K562 (cell line): ENCODE data around the gene RAB5B. TPM values are rescaled to one million over a fixed set of nuclear protein-coding genes. Genes with fewer than 3 reads are reported as not detected.
A peak's percentile ranks its signal among the peaks of the same experiment; 100 is the strongest.

Experiments
- CBFB ChIP-seq: sonication (generic); formaldehyde crosslinking; IDR thresholded peaks from 2 replicates; pipeline ENCODE4 v1.4.0; 2020; ENCODE audit warnings: mild to moderate bottlenecking, missing genetic modification reagents
- CHCHD3 ChIP-seq: fragments of 250-450 bp; sonication (Bioruptor Pico); IDR thresholded peaks from 2 replicates; pipeline ENCODE4 v2.1.2; 2022; ENCODE audit warnings: mild to moderate bottlenecking
- HIVEP1 ChIP-seq: fragments of 250-450 bp; sonication (Bioruptor Pico); IDR thresholded peaks from 2 replicates; pipeline ENCODE4 v1.4.0; 2020; ENCODE audit warnings: mild to moderate bottlenecking
- MECOM ChIP-seq: fragments of 250-450 bp; sonication (Bioruptor Pico); IDR thresholded peaks from 2 replicates; pipeline ENCODE4 v1.8.0; 2022; ENCODE audit warnings: inconsistent platforms
- NFIC ChIP-seq: fragments of 450-650 bp; IDR thresholded peaks from 2 replicates; pipeline ENCODE4 v1.6.1; 2017; ENCODE audit warnings: mild to moderate bottlenecking, inconsistent platforms
- NUFIP1 ChIP-seq: fragments of 450-650 bp; IDR thresholded peaks from 2 replicates; pipeline ENCODE4 v1.6.1; 2018; ENCODE audit not compliant: partially characterized antibody
- RBM22 ChIP-seq: fragments of 200-400 bp; formaldehyde crosslinking; IDR thresholded peaks from 2 replicates; pipeline ENCODE4 v1.6.1; 2018; ENCODE audit warnings: low read length, low read depth; ENCODE audit not compliant: poor library complexity, severe bottlenecking
- SIN3B ChIP-seq: fragments of 450-650 bp; IDR thresholded peaks from 2 replicates; pipeline ENCODE4 v1.6.1; 2017; ENCODE audit warnings: low read depth, mild to moderate bottlenecking, moderate library complexity
- TSC22D4 ChIP-seq: fragments of 450-650 bp; IDR thresholded peaks from 2 replicates; pipeline ENCODE4 v1.6.1; 2016; ENCODE audit warnings: missing genetic modification characterization, missing biosample characterization, control low read depth
- ZNF518B ChIP-seq: fragments of 250-450 bp; sonication (Bioruptor Pico); IDR thresholded peaks from 2 replicates; pipeline ENCODE4 v1.5.0; 2021; ENCODE audit warnings: mild to moderate bottlenecking, moderate library complexity
- polyA plus RNA-seq, 8 experiments: library from polyadenylated mRNA; depleted of rRNA in 4 of 8; stranded (reverse) in 5 of 8; unstranded in 3 of 8; fragments of >200 nt; fragmentation: Nextera tagmentation in 2 of 8; fragmentation: Illumina TruSeq in 1 of 8; extraction: Ambion mirVana in 2 of 8; extraction: Trizol in 1 of 8; gene quantifications; 2 replicates each; pipeline versions ENCODE4 v1.2.1 to v1.2.3, GENCODE V29; 2011 to 2014; ENCODE audit warnings: inconsistent platforms in 1 of 8, missing spikeins in 1 of 8
- total RNA-seq, 7 experiments: library from RNA; depleted of rRNA in 6 of 7; stranded (reverse); fragments of >200 nt in 6 of 7; fragmentation: Illumina TruSeq in 2 of 7; extraction: Trizol in 2 of 7; gene quantifications; 2 replicates each; pipeline versions ENCODE4 v1.2.1 to v1.2.3, GENCODE V29; 2011 to 2021; ENCODE audit warnings: low replicate concordance in 1 of 7
- TF ChIP-seq, protein P1 (sequence below): fragments of 250-450 bp; sonication (Bioruptor Pico); IDR thresholded peaks from 2 replicates; pipeline ENCODE4 v1.9.0; 2021; ENCODE audit warnings: mild to moderate bottlenecking, inconsistent platforms
- TF ChIP-seq, protein P2 (sequence below): fragments of 250-450 bp; sonication (Bioruptor Pico); IDR thresholded peaks from 2 replicates; pipeline ENCODE4 v1.8.0; 2021; ENCODE audit warnings: borderline replicate concordance, mild to moderate bottlenecking, moderate library complexity; ENCODE audit not compliant: poor library complexity, severe bottlenecking
- TF ChIP-seq, protein P3 (sequence below): fragments of 250-450 bp; sonication (Bioruptor Pico); IDR thresholded peaks from 2 replicates; pipeline ENCODE4 v1.6.1; 2021; ENCODE audit warnings: mild to moderate bottlenecking
- TF ChIP-seq, protein P4 (sequence below): fragments of 250-450 bp; sonication (Bioruptor Pico); IDR thresholded peaks from 2 replicates; pipeline ENCODE4 v1.5.0; 2020; ENCODE audit warnings: mild to moderate bottlenecking, borderline replicate concordance
- TF ChIP-seq, protein P5 (sequence below): fragments of 250-450 bp; sonication (Bioruptor Pico); IDR thresholded peaks from 2 replicates; pipeline ENCODE4 v1.8.0; 2022; ENCODE audit warnings: moderate library complexity, mild to moderate bottlenecking, inconsistent platforms

RAB5B gene
- total and polyA plus RNA-seq, 9 of the 15 experiments (the other 6 are each of a cell fraction or from before 2014, with no cell fraction given): 6.8 to 73.8 (median 25.2) TPM

DNA sequence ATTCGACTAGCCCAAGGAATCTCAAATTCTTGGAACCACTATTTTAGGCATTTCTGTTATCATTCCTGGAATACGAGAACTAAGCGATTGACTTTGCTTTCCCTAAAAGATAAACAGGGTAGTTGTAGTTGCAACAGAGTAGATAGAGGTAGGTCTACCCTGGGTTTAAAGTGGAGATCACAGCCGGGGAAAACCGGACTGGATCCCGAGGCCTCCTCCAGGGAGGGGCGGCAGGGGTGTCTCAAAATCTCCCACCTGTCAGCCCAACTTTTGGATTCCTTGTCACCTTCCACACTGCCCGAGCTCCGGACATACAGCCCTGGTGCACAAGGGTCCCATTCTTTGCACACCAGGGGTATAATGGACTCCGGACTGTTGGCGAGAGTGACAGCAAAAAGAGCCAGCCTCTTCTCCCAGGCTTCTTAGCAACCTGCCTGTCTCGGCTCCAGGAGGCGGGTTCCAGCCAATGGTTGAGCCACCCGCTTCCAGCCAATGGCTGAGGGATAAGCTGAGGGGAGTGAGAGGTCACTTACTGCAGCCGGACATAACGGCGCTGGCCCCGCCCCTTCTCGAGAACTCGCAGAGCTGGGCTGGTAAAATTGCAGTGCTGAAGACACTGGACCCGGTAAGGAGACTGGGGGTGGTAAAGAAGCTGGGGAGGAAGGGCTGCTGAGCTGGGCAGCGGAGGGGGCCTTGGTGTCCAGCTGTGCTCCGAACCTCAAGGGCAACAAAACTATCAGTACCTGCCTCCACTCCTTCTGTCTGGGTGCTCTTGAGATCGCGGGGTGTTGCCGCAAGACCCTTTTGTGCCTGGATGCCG, 23.0 kb downstream of the RAB5B start, which contains the start of gene SUOX (continued):
- TF ChIP-seq, protein P1, sequence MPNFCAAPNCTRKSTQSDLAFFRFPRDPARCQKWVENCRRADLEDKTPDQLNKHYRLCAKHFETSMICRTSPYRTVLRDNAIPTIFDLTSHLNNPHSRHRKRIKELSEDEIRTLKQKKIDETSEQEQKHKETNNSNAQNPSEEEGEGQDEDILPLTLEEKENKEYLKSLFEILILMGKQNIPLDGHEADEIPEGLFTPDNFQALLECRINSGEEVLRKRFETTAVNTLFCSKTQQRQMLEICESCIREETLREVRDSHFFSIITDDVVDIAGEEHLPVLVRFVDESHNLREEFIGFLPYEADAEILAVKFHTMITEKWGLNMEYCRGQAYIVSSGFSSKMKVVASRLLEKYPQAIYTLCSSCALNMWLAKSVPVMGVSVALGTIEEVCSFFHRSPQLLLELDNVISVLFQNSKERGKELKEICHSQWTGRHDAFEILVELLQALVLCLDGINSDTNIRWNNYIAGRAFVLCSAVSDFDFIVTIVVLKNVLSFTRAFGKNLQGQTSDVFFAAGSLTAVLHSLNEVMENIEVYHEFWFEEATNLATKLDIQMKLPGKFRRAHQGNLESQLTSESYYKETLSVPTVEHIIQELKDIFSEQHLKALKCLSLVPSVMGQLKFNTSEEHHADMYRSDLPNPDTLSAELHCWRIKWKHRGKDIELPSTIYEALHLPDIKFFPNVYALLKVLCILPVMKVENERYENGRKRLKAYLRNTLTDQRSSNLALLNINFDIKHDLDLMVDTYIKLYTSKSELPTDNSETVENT: peak; percentile 33; the same call in 1 of the 2 replicates
- TF ChIP-seq SIN3B (peak; percentile 42; the same call in 1 of the 2 replicates), CBFB (no peak), CHCHD3 (no peak), NUFIP1 (no peak), RBM22 (no peak), NFIC (no peak), MECOM (CRISPR knock-in tag) (no peak), HIVEP1 (CRISPR knock-in tag) (no peak), ZNF518B (CRISPR knock-in tag) (no peak), TSC22D4 (tag) (no peak)
- TF ChIP-seq, protein P2, sequence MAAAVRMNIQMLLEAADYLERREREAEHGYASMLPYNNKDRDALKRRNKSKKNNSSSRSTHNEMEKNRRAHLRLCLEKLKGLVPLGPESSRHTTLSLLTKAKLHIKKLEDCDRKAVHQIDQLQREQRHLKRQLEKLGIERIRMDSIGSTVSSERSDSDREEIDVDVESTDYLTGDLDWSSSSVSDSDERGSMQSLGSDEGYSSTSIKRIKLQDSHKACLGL (CRISPR knock-in tag): no peak
- TF ChIP-seq, protein P3, sequence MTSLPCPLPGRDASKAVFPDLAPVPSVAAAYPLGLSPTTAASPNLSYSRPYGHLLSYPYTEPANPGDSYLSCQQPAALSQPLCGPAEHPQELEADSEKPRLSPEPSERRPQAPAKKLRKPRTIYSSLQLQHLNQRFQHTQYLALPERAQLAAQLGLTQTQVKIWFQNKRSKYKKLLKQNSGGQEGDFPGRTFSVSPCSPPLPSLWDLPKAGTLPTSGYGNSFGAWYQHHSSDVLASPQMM: no peak
- TF ChIP-seq, protein P4, sequence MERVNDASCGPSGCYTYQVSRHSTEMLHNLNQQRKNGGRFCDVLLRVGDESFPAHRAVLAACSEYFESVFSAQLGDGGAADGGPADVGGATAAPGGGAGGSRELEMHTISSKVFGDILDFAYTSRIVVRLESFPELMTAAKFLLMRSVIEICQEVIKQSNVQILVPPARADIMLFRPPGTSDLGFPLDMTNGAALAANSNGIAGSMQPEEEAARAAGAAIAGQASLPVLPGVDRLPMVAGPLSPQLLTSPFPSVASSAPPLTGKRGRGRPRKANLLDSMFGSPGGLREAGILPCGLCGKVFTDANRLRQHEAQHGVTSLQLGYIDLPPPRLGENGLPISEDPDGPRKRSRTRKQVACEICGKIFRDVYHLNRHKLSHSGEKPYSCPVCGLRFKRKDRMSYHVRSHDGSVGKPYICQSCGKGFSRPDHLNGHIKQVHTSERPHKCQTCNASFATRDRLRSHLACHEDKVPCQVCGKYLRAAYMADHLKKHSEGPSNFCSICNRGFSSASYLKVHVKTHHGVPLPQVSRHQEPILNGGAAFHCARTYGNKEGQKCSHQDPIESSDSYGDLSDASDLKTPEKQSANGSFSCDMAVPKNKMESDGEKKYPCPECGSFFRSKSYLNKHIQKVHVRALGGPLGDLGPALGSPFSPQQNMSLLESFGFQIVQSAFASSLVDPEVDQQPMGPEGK (CRISPR knock-in tag): no peak
- TF ChIP-seq, protein P5, sequence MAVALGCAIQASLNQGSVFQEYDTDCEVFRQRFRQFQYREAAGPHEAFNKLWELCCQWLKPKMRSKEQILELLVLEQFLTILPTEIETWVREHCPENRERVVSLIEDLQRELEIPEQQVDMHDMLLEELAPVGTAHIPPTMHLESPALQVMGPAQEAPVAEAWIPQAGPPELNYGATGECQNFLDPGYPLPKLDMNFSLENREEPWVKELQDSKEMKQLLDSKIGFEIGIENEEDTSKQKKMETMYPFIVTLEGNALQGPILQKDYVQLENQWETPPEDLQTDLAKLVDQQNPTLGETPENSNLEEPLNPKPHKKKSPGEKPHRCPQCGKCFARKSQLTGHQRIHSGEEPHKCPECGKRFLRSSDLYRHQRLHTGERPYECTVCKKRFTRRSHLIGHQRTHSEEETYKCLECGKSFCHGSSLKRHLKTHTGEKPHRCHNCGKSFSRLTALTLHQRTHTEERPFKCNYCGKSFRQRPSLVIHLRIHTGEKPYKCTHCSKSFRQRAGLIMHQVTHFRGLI: no peak
